NK-92 (cell line): ENCODE measurements around the gene CHGA.

Experiments
- DNase-seq: peaks from one replicate; lab custom pipeline; 2025; ENCODE audit not compliant: unreplicated experiment; lab: John Stamatoyannopoulos, UW

The CHGA gene

DNA sequence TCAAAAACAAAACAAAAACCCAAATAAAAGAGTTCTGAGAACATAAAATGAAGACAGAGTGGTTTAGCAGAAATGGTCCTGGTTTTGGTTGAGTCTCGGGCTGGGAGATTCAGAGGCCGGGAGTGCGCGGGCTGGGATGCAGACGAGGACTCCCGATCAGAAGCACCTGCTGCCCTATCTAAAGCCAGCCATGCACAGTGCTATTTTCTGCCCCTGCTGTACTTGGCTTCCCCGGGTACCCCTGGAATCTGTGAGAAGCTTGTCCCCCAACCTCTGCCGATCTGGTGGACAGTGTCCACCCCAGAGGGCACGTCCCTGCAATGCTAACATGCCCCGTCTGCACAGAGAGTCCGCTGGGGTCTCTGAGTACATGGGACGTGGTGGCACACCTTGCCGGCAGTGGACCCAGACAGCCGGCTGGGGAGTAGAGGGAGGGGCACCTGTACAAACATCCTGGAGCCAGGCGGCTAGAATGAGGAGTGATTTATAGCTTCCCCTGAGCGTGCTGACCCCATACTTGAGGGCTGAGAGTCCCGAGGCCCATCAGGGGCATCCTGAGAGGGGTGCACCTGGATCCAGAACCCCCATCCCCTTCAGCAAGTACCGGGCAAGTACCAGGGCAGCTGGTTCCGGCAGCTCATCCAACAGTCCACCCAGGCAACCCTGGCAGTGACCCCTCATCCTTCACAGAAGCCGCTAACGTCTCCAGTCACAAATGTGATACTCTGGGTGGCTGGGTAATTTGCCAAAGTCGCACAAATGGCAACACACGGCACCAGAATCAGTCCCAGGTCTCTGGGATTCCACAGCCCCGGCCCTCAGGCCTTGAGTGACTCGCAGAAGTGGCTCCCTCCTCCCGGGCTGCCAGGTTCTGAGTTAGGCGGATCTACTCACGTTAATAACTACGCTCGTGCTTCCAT is 37.1 kb downstream of the CHGA start:
- no peak for DNase-seq

DNA sequence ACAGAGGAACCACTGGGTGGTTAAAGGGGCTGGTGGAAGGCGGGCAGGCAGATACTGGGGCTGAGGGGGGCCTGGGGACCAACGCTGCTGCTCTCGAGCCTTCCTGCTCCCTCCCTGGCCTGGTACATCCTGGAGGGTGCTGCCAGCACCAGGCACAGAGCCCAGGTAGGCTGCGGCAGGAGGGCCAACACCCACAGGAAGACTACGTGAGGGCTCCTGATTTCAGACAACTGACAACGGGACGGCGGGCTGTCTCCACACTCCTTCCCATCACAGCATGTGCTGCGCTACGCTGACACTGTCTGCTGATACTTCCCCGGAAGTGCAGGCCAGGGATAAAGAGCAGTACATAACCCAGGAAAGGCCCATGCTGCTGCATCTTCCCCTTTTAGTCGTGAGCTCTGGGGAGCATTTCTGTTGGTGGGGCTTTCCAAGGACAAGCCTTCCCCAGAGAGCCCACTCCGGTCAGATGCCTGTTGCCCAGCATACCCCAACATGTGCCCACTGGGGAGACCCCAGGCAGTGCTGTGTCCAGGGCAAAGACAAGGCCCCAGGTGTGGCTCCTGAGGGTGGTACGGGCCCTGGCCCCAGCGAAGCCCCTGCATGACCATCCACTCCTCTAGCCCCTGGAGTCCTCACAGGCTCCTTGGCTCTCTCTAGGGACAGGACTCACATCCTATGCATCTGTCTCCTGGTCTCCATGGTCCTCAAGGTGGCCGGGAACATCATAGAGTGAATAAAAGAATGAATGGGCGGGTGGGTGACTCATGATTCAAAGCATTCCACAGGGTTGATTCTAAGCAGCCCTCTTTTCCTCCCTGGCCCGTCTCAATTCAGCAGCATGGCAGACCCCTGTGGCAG is 38.0 kb downstream of the CHGA start:
- no peak for DNase-seq

DNA sequence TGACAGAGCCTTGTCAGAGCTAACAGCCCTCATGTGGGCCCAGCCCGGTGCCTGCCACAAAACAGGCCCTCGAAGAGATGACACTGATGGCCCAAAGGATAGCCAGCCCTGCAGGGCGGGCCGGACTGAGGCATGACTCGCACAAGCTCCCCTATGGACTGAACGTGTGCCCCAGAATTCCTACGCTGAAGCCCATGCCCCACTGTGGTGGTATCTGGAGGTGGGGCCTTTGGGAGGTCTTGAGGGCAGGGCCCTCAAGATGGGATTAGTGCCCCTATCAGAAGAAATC is 38.6 kb downstream of the CHGA start:
- DNase-seq, result no peak

DNA sequence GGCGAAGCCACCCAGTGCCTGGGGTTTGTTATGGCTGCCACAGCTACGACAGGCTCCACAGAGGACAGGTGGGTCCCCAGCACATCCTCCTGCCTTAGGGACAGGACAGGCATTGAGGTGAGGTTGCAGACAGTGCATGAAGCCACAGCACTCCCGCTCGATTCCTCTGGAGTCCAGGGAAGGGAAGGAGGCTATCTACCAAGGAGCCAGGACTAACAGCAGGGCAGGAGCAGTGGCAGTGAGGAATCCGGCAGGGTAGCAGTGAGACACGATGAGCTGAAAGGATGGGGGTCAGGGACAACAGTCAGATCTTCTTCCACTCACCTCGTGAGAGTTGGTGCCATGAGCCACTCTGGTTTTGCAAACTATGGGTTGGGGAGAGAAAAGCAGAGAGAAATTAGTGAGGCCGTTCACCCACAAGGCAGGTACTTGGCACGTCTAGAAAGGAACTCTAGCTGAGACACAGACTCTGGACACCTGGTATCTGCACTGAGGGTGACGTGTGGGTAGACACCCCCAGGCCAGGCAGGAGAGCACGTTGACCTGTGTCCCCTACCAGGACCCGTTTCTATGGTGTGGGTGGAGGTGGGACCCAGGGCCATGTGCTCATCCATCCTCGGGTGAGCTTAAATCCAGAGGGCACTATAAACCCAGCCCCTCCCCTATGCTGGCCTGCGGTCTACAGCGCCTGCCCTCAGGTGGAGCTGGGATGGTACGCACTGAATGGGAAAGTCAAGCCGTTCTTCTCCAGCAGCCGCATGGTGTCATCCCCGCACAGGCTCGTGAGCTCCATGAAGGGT is 39.3 kb downstream of the CHGA start:
- DNase-seq, result no peak

DNA sequence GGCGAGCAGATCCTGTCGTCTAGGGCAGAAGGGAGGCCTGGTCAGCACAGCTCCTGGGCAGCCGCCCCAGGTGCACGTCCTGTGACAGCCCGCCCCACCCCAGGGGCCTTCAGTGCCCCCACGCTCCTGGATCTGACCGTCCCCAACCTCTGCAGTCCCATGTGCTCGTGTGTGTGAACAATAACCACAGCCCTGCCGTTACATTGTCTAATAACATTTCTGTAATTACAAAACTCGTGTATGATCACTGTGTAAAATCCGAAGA is 39.8 kb downstream of the CHGA start:
- no peak for DNase-seq

DNA sequence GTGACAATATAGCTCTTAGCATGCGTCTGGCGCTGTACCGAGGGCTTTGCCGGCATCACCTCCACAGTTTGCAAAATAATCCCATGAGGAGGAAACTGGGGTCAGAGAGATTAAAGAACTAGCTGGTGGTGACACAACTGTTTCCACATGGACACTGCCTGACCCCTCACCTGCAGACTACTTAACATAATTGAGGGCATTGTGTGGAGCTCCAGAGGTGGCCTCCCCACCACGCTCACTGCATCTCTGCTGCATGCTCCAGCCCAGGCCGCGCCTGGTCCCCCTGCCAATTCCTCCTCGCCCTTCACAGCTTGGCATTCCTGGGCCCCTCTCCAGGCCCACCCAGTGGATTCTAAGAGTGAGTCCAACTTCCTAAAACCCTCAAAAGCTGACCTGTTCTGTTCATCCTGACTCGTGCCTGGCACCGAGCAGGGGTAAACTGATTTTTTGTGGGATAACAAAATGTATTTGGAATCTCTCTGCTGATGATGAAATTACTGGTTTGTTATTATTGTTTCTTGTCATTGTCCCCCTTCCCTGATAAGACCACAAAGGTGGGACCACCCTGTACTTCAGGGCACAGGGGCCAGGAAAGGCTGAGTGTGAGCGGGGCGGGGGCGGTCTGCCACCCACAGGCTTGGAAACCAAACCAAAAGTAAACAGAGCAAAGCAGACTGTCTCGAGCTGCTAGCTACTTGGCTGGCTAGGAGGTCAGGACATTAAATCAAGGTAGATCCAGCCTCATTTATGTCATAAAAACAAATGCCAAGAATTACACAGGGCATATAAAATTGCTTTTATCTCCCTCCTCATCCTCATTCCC is 40.6 kb downstream of the CHGA start:
- no peak for DNase-seq

DNA sequence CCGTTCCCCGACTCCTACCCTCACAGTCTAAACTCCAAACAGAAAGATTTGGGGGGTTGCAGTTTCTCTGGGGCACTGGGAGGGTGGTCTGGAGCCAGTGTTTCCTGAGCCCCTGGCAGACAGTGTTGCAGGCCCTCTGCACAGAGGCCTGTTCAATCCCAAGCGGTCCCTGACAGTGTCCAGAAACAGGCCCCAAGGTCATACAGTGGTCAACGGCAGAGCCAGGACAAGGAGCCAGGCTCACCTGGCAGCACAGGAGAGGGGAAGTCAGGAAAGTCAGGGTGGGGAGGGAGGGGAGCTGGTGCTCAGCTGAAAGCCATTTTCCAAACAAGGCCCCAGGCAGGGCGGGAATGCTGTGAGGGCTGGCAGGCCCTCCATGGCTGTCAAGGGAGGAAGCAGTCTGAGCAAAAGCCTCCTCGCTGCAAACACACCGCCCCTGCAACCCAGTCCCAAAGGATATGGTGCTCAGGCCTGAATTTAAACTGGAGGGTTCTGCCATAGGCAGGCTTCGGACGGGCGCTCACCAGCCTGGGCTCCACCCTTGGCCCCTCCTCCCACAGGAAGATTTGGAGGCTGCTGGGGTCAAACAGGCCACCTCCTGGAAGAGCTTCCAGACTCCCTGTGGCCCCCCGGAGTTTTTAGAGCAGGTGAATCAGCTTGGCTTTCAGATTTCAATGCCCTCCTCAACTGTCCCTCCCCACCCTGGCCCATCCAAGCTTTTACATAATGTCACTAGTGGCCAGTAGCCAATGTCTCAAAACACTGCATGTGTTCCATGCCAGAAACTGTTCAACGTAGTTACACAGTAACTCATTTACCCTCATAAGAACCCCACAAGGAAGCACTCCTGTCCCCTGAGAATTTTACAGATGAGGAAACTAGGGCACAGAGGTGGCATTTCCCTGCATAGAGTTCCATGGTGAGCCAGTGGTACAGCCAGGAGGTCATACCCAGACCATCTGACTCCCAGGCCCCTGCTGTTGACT is 41.5 kb downstream of the CHGA start:
- no peak for DNase-seq

DNA sequence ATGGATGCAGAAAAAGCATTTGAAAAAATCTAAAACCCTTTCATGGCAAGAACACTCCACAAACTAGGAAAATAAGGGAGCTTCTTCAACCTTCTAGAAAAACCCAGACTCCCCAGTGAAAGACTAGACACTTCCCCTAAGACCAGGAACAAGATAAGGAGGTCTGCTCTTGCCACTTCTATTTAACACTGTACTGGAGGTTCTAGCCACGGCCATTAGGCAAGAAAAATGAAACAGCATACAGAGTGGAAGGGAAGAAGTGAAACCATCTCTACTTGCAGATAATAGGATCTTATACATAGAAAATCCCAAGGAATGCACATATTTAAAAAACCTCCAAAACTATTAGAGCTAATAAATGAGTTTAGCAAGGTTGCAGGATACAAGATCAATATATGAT is 42.3 kb downstream of the CHGA start:
- no peak for DNase-seq

DNA sequence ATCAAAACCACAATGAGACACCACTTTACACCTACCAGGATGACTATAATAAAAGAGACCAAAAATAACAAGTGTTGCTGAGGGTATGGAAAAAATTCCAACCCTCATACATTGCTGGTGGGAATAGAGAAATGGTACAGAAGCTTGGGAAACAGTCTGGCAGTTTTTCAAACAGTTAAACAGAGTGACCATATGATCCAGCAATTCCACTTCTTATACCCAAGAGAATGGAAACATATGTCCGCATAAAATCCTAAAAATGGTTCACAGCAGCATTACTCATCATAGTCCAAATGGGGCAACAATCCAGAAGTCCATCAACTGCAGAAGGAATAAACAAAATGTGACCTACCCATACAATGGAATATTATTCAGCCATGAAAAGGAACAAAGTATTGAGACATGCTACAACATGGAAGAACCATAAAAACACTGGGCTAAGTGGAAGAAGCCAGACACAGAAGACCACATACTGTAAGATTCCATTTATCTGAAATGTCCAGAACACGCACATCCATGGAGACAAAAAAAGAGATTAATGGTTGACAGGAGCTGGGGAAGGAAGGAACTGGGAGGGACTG is 44.5 kb downstream of the CHGA start:
- no peak for DNase-seq

DNA sequence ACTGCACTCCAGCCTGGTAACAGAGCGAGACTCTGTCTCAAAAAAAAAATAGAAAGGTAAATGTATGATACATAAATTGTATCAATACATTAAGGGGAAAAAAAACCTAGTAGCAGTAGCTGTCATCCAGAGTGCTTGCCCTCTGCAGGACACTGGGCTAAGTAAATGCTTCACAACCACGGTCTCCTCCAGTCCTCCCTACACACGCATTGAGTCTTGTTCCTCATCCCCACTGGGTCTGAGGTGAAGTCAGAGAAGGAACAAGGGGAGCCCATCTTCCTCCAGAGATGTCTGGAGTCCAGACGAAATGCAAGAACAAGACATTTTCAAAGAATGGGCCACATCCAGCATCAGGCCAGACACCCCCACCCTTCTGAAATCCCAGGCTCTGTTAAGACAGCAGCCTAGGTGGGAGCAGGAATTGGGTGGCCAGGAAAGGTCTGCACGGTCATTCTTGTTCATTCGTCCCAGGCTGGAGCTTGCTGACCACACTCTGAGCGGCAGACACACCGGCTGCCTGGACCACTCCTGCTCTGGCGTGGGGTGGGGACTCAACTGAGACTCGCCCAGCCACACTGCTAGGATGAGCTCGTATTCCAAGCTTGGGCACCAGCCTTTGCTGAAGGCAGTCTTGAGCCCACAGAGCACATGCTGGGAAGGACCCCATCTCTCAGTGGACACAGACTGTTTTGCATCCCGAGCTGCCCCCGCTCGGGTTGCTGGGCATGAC is 45.5 kb downstream of the CHGA start:
- no peak for DNase-seq

DNA sequence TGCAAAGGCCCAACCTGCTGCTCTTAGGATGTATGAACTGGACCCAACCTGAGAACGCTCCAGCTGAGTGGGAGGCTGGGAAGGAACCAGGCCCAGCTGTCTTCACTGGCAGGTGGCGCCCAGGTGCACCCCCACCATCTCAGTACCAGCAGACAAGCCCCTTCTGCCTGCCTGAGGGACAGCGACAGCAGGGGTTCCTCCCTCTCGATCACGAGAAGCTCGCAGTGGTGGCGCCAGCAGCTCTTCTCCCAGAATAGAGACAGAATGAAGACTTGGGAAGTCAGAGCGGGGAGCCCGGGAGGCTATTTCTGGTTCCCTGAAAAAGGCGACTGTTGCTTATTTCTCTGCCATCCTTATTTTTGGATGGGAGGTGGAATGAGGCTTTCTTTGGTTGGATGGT is 46.5 kb downstream of the CHGA start:
- no peak for DNase-seq

DNA sequence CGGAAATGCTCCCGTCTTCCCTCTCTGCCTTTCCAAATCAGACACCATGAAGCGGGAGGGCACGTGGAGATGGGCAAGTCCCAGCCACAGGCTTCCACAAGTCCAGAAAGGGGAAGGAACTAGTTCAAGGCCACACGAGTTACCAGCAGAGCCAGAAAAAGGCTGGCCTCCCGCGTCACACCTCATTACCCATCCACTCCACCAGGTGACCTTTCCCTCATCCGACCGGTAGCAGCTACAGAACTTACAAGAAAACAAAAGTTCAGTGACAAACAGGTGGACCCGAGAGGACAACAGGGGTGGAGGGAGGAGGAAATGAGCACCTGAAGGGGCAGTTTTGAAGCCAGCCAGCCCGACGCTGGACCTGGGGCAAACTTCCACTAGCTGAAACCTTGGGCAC is 46.9 kb downstream of the CHGA start:
- DNase-seq, result no peak

DNA sequence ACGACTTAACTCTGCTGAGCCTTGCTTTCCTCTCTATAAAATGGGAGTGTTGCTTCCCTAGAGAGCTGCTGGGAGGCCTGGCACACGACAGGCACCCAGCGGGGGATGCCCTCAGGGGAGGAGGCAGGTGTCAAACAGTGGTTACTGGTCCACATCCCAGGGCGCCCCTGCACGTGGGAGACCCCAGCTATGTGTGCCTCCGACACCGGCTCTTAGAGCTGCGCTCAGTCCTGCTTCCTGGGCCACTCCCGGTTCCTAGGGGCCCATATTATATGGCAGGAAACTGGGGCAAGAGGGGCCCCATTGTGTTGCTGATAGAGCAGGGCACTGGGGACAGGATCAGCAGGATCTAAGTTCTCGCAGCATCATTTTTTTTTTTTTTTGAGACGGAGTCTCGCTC is 47.3 kb downstream of the CHGA start:
- no peak for DNase-seq

DNA sequence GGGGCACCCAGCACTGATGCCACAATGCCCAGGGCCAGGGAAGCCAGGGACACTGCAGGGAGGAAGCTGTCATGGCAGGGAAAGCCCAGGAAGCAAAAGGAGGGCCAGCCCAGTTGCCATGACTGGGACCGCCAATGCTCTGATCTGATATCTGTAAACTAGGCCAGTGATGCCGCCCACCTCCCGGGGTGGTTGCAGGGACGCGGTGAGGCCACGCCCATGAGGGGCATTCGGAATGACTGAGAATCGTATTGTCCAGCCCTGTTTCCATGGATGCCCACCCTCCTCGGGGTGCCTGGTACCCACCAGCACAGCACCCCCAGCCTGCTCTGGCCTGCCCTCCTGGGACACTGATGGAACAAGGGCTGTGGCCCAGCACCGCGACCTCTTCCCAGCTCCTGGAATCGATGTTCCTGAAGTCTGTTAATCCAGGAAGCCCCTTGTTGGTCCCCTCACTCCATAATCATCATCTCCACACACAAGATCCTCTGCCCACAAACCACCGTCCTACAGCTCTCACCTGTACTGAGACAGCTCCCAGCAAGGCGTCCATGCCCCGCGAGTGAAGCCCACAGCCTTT is 48.7 kb downstream of the CHGA start:
- no peak for DNase-seq

DNA sequence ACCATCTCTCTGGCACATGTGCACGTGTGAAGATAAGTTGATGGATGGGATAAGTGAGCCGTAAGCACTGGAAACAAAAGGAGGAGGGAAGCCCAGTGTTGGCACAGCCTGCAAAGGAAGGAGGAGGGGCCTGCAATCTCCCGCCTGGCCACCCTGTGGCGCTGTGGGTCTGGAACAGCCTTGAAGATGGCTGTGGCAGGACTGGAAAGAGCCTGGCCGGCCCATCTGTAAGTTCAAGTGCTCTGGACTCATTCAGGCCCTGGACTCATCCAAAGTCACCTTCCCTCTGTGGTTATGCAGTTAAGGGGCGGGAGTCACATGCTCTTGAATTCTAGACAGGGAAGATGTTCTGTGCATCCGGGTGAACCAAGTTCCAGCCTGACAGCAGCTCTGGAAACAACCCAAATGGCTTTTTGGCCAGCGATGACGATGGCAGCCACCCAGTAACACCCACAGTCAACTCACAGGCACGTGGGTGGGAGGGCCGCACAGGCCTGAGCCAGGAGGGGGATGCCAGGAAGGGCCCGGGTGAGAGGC is 50.4 kb downstream of the CHGA start:
- no peak for DNase-seq

DNA sequence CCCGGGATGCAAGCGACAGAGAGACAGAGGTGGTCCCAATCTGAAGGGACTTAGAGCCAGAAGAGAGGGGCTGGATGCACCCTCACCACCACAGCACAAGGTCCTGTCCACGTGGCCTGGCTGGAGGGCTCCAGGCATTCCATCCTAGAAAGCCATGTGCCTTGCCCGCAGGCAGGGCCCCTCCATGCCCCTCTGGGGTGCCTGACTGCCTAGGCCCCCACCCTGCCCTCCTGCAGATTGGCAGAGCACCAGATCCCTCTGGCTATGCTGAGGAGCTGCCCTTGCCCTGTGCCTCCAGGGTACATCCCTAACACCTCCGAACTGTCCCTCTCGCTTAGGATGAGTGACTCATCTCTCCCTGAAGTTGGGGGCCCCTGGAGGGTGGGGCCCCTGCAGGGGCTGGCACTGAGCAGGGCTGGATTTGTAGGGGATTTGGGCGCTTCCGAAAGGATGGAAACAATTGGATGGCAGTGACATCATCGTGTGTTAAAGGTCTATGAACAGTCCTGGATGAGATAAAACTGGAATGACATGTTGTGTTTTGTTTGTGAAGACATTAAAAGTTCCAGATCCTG is 50.9 kb downstream of the CHGA start:
- no peak for DNase-seq

DNA sequence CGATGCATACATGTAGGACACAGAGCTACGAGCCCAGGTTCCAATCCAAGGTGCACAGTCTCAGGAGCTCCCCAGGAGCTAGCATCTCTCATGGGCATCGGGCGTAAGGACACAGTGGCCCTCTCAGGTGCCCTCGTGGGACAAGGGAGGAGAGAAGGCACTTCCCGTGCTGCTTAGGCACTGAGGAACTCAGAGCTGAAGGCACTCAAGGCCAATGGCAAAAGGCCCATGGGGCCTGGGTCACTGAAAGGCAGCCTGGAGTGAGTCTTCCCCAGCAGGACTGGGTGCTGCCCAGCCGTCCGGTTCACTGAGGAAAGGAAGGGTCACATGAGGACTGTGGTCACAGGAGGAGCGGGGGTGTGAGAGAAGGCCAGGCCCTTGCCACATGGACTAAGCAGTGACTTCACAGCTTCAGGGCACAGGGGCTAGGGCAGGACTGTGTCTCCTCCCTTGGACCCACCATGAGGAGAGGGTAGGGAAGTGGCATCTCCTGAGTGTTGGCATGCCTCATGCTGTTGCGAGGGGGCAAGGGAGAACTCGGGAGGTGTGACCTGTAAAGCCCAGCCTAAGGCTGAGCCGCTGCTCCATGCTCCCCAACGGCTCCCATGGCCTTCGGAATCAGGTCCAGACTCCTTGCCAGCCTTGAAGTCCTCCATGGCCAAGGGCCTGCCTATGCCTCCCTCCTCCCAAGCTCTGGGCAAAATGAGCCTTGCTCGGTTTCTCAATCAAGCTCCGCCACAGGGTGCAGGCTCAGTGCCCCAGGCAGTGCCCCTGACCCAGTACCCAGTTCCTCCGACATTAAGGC is 51.8 kb downstream of the CHGA start:
- no peak for DNase-seq
